ENCODE data around the gene EME2.

Gene EME2

GRCh38 chr16:1745900-1746692 is 26.5 kb upstream of the EME2 start:
- no peak for DNase-seq

GRCh38 chr16:1746693-1747195 is 25.9 kb upstream of the EME2 start:
- no peak for DNase-seq

GRCh38 chr16:1747934-1748333 is 24.7 kb upstream of the EME2 start:
- no peak for DNase-seq

DNA sequence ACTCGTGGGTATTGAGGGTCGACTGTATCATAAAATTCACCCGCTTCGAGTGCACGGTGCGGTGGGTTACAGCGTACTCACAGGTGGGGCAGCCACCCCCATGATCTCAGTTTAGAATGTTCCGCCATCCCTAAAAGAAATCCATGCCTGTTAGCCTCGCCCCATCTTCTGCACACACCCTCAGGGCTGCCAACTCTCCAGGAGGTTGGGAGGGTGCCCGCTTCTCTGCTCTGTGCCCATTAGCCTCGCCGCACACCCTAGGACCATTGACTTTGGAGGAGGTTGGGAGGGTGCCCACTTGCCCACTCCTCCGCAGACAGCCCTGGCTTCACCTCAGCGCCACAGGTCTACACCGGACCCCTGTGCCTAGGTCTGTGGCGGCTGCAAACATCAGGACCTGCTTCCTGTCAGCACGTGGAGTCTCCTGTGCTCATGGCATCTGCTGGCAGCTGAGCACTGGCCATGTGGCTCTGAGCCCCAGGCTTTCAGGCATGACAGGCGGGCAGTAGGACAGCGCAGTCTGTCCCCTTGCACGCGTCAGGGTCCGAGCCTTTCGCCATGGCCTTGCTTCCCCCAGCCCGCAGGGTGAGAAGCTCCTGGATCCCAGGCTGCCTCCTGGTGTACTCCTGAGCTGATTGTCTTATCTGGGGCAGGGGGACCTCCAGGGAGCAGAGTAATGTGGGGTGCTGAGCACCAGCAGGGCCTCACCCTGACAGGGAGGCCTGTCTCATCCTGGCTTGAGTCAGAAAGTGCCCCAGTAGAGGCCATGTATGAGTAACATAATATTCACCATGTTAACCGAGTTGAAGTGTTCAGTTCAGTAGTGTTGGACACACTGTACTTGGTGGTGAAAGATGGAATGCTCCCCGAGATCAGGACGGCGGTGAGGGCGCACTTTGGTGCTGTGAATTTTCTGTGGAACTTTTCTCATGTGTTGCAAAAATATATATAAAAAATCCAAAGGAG is 23.2 kb upstream of the EME2 start:
- no peak for DNase-seq

GRCh38 chr16:1751946-1752345 is 20.7 kb upstream of the EME2 start:
- no peak for DNase-seq

- DNase-seq: no peak
Measured at GRCh38 chr16:1752853-1753252, 19.8 kb upstream of the EME2 start.

DNA sequence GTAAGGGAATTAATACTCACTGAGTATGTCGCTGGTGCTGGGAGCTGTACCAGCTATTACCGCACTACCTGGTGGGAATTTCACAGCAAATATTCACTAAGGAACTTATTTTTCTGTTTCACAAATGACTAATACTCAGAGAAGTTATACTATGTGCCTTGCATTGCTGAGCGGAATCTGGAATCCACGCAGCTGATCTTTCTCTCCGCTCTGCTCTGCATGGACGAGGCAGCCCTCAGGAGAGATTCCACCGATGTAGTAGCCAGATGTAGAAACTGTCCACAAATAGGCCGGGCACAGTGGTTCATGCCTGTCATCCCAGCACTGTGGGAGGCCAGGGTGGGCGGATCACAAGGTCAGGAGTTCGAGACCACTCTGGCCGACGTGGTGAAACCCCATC is 18.4 kb upstream of the EME2 start:
- no peak for DNase-seq

- no peak for DNase-seq
Measured at GRCh38 chr16:1757714-1758461, 14.7 kb upstream of the EME2 start.

DNA sequence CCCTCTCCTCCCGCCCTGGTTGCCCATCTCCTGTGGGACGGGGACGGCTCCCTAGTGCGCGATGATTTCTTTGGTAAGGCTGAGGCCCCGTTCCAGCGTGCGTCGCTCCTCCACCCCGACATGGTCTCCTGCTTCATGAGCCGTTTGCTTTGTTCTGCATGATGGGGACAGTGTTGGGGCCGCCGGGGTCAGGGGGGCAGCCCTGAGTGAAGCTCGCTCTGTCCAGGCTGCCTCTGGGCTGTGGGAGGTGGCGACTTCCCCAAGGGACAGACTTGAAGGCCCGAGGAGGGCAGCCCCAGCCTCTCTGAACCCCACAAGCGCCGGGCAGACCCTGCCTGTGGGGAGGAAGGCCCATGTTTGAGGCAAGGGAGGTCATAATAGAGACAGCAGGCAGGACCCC is 13.7 kb upstream of the EME2 start:
- DNase-seq: no peak

DNA sequence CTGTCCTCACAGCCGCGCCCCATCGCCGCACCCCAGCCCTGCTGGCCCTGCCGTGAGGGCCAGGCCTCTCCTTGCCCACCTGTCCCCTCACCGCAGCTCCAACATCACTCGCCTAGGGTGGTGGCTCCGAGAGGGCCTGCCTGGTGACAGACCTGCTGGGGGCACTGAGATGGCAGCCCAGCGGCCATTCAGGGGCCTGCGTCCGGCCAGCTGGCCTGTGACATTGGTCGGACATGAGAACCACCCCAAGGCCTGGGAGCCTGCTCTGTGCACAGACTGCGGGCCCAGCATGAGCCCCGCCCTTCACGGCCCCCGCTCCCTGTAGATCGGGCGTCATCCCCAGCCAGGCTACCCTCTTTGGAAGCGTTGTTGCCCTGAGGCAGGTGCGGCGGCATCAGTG is 13.1 kb upstream of the EME2 start:
- DNase-seq: no peak

GRCh38 chr16:1760911-1761310 is 11.7 kb upstream of the EME2 start:
- DNase-seq: no peak

GRCh38 chr16:1761751-1762150 is 10.9 kb upstream of the EME2 start:
- DNase-seq: no peak

- DNase-seq: no peak
Measured at GRCh38 chr16:1762196-1762878, 10.3 kb upstream of the EME2 start.

GRCh38 chr16:1762879-1763520 is 9.6 kb upstream of the EME2 start:
- no peak for DNase-seq

- DNase-seq: no peak
Measured at GRCh38 chr16:1763521-1764511, 8.8 kb upstream of the EME2 start.

DNA sequence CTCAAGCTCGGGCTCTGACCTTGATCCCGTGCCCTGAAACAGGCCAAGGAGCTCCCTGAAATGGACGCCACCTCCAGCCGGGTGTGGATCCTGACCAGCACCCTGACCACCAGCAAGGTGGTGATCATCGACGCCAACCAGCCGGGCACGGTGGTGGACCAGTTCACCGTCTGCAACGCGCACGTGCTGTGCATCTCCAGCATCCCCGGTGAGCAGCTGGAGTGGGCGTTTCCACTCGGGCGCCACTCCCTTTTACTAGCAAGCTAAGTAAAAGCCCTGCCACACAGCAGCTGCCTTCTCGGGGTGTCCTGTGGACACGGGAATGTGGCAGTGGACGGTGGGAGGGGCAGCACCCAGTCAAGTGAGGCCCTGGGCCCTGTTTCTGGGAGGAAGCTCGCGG is 7.6 kb upstream of the EME2 start:
- no peak for DNase-seq

DNA sequence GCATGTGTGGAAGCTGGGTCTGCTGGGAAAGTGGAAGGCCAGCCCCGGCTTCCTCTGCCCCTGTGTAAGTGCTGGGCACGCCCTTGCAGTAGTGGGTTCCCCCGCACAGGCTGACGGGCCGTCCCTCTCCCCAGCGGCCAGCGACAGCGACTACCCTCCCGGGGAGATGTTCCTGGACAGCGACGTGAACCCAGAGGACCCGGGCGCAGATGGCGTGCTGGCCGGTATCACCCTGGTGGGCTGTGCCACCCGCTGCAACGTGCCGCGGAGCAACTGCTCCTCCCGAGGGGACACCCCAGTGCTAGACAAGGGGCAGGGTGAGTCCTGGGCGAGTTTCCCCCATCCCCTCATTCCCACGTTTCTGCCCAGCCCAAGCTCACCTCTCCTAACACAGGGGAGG is 6.8 kb upstream of the EME2 start:
- DNase-seq: no peak

DNA sequence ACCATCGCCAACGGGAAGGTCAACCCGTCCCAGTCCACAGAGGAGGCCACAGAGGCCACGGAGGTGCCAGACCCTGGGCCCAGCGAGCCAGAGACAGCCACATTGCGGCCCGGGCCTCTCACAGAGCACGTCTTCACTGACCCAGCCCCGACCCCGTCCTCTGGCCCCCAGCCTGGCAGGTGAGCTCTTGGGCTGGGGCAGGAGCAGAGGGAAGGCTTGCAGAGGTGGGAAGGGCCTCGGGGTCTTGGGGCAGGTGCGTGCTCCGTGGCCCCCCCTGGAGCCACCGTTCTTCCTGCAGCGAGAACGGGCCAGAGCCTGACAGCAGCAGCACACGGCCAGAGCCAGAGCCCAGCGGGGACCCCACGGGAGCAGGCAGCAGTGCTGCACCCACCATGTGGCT is 6.4 kb upstream of the EME2 start:
- no peak for DNase-seq

DNA sequence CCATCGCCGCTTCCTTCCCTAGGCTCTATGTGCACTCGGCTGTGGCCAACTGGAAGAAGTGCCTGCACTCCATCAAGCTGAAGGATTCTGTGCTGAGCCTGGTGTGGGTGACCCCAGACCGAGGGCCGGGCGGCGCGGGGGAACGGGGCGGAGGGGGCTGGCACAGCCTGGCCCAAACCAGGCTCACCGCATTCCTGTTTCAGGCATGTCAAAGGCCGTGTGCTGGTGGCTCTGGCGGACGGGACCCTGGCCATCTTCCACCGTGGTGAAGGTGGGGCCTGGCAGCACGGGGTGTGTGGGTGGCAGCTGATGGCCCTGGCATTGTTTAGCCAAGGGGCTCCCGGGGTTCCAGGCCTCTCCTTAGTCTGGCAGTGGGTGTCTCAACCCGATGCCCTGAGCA is 5.9 kb upstream of the EME2 start:
- DNase-seq: no peak

GRCh38 chr16:1767116-1767994 is 5.3 kb upstream of the EME2 start:
- DNase-seq: no peak

Measured in CD4-positive, alpha-beta T cell treated with Interleukin-6 for 4 hours (primary cell).